GM21723 (cell line): ENCODE data around the gene ENTR1.

Experiments
- ATAC-seq: cut with Tn5 transposase; IDR thresholded peaks from one replicate; pipeline ENCODE4 v1.9.1; 2021; ENCODE audit warnings: mild to moderate bottlenecking, moderate library complexity; ENCODE audit not compliant: unreplicated experiment

ENTR1 gene

DNA sequence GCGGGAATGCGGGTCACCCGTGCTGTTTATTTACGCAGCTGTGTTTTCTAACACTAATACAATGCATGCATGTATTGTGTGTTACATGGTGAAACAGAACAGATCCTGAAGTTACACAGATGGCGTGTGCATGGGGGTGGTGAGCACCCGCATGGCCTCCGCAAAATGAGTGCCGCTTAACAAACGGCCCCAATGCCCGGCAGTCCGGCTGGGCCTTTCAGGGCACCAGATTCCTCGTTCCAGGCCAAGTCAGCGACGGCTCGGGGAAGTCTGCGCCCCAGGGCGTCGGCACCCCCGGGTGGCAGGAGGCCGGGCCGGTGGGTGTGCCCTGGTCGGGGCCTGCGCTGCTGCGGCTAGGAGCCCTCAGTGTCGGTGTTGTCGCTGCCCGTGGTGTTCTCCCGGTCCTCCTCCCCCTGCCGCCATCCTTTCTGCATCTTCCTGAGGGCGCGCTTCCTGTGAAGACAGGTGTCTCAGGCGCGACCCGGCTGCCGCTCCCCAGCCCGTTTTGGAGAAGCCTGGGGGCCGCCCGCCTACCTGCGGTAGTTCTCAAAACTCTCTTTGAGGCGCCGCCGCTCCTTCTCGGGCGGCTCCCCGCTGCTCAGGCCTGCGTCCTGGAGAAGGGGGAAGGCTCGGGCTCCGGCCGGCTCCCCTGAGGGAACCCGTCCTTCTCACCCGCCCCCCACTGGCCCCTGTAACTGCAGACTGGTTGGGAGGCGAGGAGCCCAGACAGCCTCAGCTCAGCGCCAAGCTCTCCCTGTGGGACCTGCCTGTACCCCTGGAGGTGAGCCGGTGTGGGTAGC lies 46.3 kb downstream of the ENTR1 start:
- no peak for ATAC-seq

GRCh38 chr9:136363106-136363948 lies 47.1 kb downstream of the ENTR1 start, which contains the start of gene DNLZ:
Gene DNLZ (minus strand): TSS chr9:136363744. CDS start chr9:136363714, 30 bp downstream.
- peak; percentile 73 for ATAC-seq

DNA sequence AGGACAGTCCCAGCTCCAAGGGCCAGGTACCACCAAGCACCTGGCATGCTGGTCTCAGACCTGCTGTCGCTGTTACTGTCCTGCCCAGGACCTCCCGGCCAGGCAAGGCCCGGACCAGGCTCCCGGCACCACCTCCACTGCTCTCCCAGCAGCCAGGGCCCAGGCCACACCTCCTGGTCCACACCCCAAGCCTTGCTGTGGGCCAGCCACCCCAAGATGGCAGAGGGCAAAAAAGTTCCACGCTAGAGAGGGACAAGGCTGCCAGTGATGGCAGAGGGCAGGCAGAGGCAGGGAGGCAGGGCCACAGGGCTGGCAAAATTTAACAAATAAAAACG lies 48.0 kb downstream of the ENTR1 start:
- ATAC-seq: no peak

GRCh38 chr9:136361754-136362449 lies 48.5 kb downstream of the ENTR1 start:
- ATAC-seq: no peak

GRCh38 chr9:136361047-136361753 lies 49.2 kb downstream of the ENTR1 start:
- no peak for ATAC-seq

- no peak for ATAC-seq
These were observed 50.4 kb downstream of the ENTR1 start for GRCh38 chr9:136359774-136360718.

DNA sequence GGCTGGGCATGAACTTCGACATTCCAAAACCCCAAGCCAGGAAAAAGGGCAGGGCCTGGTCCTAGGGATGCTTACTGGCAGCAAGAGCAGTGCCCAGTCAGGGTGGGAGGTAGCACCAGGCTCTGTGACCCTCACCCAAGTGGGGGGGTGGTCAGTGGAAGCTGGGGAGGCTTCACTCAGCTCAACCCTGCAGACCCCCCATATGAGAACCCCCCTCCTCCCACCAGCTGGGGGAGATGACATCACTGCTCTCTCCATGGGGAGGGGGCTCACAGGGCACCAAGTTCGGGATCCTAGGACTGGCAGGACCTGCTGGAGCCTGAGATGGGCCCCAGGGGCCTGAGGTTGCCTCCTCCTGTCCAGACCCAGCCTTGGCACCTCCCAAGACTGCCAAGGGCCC lies 51.5 kb downstream of the ENTR1 start:
- no peak for ATAC-seq

- no peak for ATAC-seq
These were observed 52.4 kb downstream of the ENTR1 start for GRCh38 chr9:136358016-136358415.

GRCh38 chr9:136357202-136357725 lies 53.1 kb downstream of the ENTR1 start:
- no peak for ATAC-seq

DNA sequence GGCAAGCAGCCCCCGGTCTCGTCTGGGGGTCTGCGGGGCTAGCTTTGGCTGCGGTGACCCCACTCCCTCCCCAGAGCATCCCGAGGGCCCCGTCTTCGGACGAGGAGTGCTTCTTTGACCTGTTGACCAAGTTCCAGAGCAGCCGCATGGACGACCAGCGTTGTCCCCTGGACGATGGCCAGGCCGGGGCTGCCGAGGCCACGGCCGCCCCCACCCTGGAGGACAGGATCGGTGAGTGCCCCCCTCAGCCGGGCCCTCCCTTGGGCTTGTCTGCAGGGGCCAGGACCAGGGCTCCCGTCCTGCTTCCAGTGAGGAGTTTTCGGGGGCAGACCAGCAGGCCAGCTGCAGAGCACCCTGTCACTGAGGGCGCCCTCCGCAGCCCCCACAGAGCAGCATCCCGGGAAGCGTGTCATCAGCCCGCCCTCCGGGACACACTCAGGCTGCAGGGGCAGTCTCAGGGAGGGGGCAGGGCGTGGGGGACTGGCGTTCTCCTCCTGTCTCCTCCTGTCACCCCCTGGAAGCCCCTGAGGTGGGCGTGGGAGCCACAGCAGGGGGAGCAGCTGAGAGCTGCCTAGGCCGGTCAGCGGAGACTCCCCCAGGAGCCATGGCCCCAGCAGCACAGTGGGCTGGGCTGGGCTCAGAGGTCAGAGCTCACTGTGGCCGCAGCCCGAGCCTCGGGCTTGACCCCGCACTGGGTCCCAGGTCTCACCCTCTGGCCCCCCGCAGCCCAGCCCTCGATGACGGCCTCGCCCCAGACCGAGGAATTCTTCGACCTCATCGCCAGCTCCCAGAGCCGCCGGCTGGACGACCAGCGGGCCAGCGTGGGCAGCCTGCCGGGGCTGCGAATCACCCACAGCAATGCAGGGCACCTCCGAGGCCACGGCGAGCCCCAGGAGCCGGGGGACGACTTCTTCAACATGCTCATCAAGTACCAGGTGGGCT lies 54.5 kb downstream of the ENTR1 start:
- no peak for ATAC-seq

GRCh38 chr9:136354592-136355085 lies 55.8 kb downstream of the ENTR1 start:
- ATAC-seq: no peak

DNA sequence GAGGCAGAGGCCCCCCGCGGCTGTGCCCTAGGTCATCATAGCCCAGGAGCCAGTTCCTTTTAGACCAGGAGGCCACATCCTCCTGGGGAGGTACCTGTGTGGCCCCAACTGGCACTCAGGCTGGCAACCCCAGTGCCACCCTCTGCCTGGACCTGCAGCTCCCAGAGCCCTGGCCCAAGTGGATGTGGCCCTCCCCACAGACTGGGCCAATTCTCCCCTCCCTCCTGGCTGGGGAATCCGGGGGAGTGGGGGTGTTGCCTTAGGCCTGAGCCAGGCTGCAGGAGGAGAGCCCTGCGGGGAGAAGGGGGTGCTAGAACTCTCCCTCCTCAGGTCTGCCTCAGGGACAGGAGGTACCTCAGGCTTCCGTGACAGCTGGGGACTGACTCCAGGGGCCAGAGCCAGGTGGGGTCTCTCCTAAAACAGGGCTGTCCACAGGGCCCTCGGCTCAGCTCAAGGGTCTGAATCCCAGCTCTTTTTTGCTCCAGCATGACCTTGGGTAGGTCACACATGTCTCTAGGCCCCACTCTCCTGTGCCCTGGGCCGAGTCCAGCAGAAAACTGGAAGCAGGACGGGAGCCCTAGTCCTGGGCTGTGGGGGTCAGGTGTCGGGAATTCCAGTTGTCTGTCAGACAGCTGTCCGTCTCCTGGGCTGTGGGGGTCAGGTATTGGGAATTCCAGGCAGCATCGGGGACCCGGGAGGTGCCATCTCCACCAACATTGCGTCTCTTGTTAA lies 56.5 kb downstream of the ENTR1 start:
- ATAC-seq: no peak

DNA sequence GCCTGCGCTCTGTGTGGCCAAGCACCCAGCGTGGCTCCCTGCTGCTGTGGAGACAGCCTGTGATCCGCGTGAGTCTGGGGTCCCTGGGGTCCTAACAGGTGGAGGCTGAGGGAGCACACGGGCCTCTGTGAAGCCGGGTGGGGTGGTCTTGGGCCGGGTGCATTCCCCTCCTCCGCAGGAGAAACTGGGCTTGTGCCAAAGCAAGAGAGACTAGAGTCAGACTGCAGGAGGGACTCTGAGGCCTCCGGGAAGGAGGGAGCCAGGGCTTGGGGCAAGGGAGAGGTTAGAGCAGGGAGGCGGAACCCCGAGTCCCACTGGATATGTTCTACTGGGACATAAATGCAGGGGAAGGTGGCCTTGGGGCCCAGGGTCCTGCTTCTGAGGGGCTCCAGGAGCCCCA lies 57.3 kb downstream of the ENTR1 start:
- ATAC-seq: no peak

DNA sequence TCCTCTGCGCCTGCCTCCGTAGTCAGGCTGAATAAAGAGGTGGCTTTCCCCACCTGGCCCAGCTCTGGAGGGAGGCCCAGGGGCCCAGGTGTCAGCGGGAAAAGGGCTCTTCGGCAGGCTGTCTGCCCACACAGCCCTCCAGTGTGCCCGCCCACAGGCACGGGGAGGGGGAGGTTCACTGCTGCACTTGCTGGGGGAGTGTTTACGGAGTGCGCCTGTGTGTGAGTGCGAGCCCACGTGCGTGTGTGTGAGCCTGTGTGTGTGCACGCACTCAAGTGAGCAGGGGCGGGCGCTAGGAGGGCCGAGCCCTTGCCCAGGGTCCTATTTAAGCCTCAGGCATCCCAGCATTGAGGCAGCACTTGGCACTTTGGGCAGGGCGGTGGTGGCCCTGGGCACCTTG lies 57.7 kb downstream of the ENTR1 start:
- no peak for ATAC-seq
